Adipose tissue (tissue), 3 donors: ENCODE results near the gene STAP2. TPM values are rescaled to one million over a fixed set of nuclear protein-coding genes. Genes with fewer than 3 reads are reported as not detected.

Experiments
- H3K27ac ChIP-seq: one replicate; pipeline ENCODE4 v1.5.1; 2013; ENCODE audit warnings: low read depth, low read length
- WGBS, 3 donors: extraction: QIAGEN DNeasy Blood & Tissue Kit; methylation state at CpG; one replicate each; pipeline ENCODE4 v1.1.7; 2013; 5-methylcytosine and 5-hydroxymethylcytosine counted together
- polyA plus RNA-seq, 3 donors: library from polyadenylated mRNA; stranded (reverse); fragments of 200-250 nt; gene quantifications; one replicate each; pipeline ENCODE4 v1.2.3, GENCODE V29; 2013
- donor health status: healthy with polysubstance abuse.
- donor health status: Bipolar disorder and iron deficiency.
- donor health status: healthy.

Gene STAP2
- polyA plus RNA-seq, 3 donors = 6.4 to 15.5 (median 10.1) TPM

- 82 to 89% (median 86%) methylated on average over 22 of the region's 22 CpGs for WGBS, 3 donors
- H3K27ac ChIP-seq = no peak overlapping the region
Measured at GRCh38 chr19:4372165-4373012, 33.8 kb upstream of the STAP2 start.

GRCh38 chr19:4371247-4372164, 32.9 kb upstream of the STAP2 start:
- no peak overlapping the region for H3K27ac ChIP-seq
- 66 to 91% (median 89%) methylated on average over 27 to 31 of the region's 31 CpGs for WGBS, 3 donors

- WGBS, 3 donors = 80 to 88% (median 85%) methylated on average over 15 of the region's 15 CpGs
- H3K27ac ChIP-seq = no peak overlapping the region
Measured at GRCh38 chr19:4370418-4371041, 31.9 kb upstream of the STAP2 start.

- 24 to 50% (median 31%) methylated on average over 21 of the region's 21 CpGs for WGBS, 3 donors
Measured at GRCh38 chr19:4369888-4370260, 31.2 kb upstream of the STAP2 start.

GRCh38 chr19:4369109-4369887, 30.7 kb upstream of the STAP2 start:
- no peak overlapping the region for H3K27ac ChIP-seq
- WGBS, 3 donors = 20 to 64% (median 20%) methylated on average over 25 of the region's 25 CpGs

More at GRCh38 chr19:4369888-4370260, 31.2 kb upstream of the STAP2 start:
- H3K27ac ChIP-seq = no peak overlapping the region

- 52 to 65% (median 55%) methylated on average over 19 of the region's 19 CpGs for WGBS, 3 donors
Measured at GRCh38 chr19:4368128-4368820, 29.6 kb upstream of the STAP2 start.

GRCh38 chr19:4367781-4368127, 29.1 kb upstream of the STAP2 start:
- no peak overlapping the region for H3K27ac ChIP-seq
- 71 to 84% (median 82%) methylated on average over 13 of the region's 13 CpGs for WGBS, 3 donors

More at GRCh38 chr19:4368128-4368820, 29.6 kb upstream of the STAP2 start:
- no peak overlapping the region for H3K27ac ChIP-seq

GRCh38 chr19:4367336-4367723, 28.7 kb upstream of the STAP2 start:
- no peak overlapping the region for H3K27ac ChIP-seq
- WGBS, 3 donors = 89% methylated on average over 10 of the region's 10 CpGs

GRCh38 chr19:4366666-4367335, 28.2 kb upstream of the STAP2 start:
- H3K27ac ChIP-seq = no peak overlapping the region
- WGBS, 3 donors = 83 to 92% (median 88%) methylated on average over 16 of the region's 16 CpGs

GRCh38 chr19:4365791-4366665, 27.4 kb upstream of the STAP2 start:
- 92 to 93% (median 93%) methylated on average over 19 of the region's 19 CpGs for WGBS, 3 donors
- no peak overlapping the region for H3K27ac ChIP-seq

- no peak overlapping the region for H3K27ac ChIP-seq
- 92 to 96% (median 94%) methylated on average over 16 of the region's 16 CpGs for WGBS, 3 donors
Measured at GRCh38 chr19:4365341-4365740, 26.7 kb upstream of the STAP2 start.

- WGBS, 3 donors = 89 to 93% (median 90%) methylated on average over 26 of the region's 26 CpGs
- H3K27ac ChIP-seq = no peak overlapping the region
Measured at GRCh38 chr19:4363571-4364304, 25.1 kb upstream of the STAP2 start.

- no peak overlapping the region for H3K27ac ChIP-seq
Measured at GRCh38 chr19:4362831-4363545, 24.4 kb upstream of the STAP2 start.

GRCh38 chr19:4362101-4362828, 23.6 kb upstream of the STAP2 start:
- WGBS, 3 donors = 86 to 88% (median 87%) methylated on average over 31 to 32 of the region's 32 CpGs
- no peak overlapping the region for H3K27ac ChIP-seq

More at GRCh38 chr19:4362831-4363545, 24.4 kb upstream of the STAP2 start:
- 79 to 86% (median 79%) methylated on average over 18 to 22 of the region's 22 CpGs for whole genome bisulfite sequencing, 3 donors
